HG03442 (cell line): ENCODE data around the gene DOK7.

Experiments used
- ATAC-seq: cut with Tn5 transposase; IDR thresholded peaks from one replicate; pipeline ENCODE4 v1.9.1; 2021; ENCODE audit warnings: mild to moderate bottlenecking, moderate library complexity; ENCODE audit not compliant: unreplicated experiment

The DOK7 gene

GRCh38 chr4:3427134-3427476 lies 36.0 kb upstream of the DOK7 start:
- no peak for ATAC-seq

- no peak for ATAC-seq
Measured at GRCh38 chr4:3427706-3428446, 35.2 kb upstream of the DOK7 start.

GRCh38 chr4:3429651-3430050 lies 33.5 kb upstream of the DOK7 start:
- no peak for ATAC-seq

GRCh38 chr4:3430524-3430923 lies 32.6 kb upstream of the DOK7 start:
- no peak for ATAC-seq

GRCh38 chr4:3431446-3431993 lies 31.6 kb upstream of the DOK7 start:
- ATAC-seq = no peak

GRCh38 chr4:3432381-3432790 lies 30.7 kb upstream of the DOK7 start:
- no peak for ATAC-seq

- ATAC-seq = no peak
Measured at GRCh38 chr4:3433138-3433869, 29.8 kb upstream of the DOK7 start.

- no peak for ATAC-seq
Measured at GRCh38 chr4:3434881-3435685, 28.0 kb upstream of the DOK7 start.

GRCh38 chr4:3435686-3435956 lies 27.5 kb upstream of the DOK7 start:
- no peak for ATAC-seq

- no peak for ATAC-seq
Measured at GRCh38 chr4:3436048-3436797, 26.9 kb upstream of the DOK7 start.

GRCh38 chr4:3436798-3437581 lies 26.1 kb upstream of the DOK7 start:
- peak; percentile 47 for ATAC-seq

- no peak for ATAC-seq
Measured at GRCh38 chr4:3437582-3437936, 25.5 kb upstream of the DOK7 start.

- no peak for ATAC-seq
Measured at GRCh38 chr4:3437998-3438846, 24.9 kb upstream of the DOK7 start.

- no peak for ATAC-seq
Measured at GRCh38 chr4:3438847-3439180, 24.3 kb upstream of the DOK7 start.

GRCh38 chr4:3439391-3439790 lies 23.7 kb upstream of the DOK7 start:
- no peak for ATAC-seq

- ATAC-seq = no peak
Measured at GRCh38 chr4:3440011-3440410, 23.1 kb upstream of the DOK7 start.

- no peak for ATAC-seq
Measured at GRCh38 chr4:3440979-3441500, 22.1 kb upstream of the DOK7 start.

GRCh38 chr4:3441501-3442459 lies 21.3 kb upstream of the DOK7 start, which contains the start of gene HGFAC:
TSS of gene HGFAC (plus strand) at chr4:3441968. CDS start at chr4:3442002, 34 bp downstream.
- no peak for ATAC-seq
